DMS53 treated with DMSO at 0.1 percent for 48 hours (cell line): ENCODE measurements around the gene NCF2.
"Not testable (repeated sequence)": the region's sequence is repeated elsewhere in the genome, so short reads cannot be mapped to it uniquely, and the experiment has no call there.

ENCODE experiments used
- DNase-seq: peaks from one replicate; lab custom pipeline; 2025; ENCODE audit not compliant: unreplicated experiment; lab: John Stamatoyannopoulos, UW

Gene NCF2, protein sequence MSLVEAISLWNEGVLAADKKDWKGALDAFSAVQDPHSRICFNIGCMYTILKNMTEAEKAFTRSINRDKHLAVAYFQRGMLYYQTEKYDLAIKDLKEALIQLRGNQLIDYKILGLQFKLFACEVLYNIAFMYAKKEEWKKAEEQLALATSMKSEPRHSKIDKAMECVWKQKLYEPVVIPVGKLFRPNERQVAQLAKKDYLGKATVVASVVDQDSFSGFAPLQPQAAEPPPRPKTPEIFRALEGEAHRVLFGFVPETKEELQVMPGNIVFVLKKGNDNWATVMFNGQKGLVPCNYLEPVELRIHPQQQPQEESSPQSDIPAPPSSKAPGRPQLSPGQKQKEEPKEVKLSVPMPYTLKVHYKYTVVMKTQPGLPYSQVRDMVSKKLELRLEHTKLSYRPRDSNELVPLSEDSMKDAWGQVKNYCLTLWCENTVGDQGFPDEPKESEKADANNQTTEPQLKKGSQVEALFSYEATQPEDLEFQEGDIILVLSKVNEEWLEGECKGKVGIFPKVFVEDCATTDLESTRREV

GRCh38 chr1:183590244-183591191 is at the start of gene NCF2:
TSS of gene NCF2 (minus strand) at chr1:183590459. CDS start at chr1:183590329, 130 bp downstream.
- no peak for DNase-seq

DNA sequence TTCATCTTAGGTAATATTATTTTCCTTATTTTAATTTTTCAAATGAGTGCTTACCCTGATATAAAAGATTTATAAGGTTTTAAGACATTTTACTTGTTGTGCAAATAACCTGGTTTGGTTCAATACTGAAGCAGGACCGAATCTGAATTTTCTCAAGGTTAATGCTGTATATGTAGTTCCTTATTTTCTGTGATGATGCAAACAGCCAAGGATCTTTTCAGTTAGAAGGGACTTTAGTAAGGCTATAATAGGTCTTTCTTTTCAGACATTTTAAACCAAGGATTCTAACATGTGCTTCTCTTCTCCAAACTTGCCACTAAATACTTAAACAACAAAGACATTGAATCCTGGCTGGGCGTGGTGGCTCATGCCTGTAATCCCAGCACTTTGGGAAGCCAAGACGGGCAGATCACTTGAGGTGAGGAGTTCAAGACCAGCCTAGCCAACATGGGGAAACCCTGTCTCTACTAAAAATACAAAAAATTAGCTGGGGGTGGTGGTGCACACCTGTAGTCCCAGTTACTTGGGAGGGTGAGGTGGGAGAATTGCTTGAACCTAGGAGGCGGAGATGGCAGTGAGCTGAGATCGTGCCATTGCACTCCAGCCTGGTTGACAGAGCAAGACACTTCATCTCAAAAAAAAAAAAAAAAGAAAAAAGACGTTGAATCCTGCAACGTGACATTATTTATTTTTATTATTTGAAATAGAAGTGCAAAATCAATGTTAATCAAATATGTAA is 48.6 kb upstream of the NCF2 start:
- DNase-seq = no peak

DNA sequence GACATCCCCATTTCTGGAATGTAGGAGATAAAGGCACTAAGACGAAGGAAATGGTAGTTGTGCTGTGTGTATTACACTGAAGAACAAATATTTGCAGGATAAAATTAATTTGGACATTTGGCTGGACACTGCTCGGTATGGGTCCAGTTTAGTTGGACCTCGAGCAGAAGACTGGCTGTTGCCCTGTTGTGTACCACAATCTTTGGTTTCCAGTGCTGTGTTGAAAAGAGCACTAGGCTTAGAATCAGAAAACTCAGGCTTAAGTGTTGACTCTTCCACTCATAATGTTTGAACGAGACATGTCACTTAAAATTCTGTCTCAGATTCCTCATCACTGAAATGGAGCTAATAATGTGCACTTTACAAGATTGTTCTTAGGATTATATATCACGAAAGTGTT is 46.5 kb upstream of the NCF2 start:
- peak; percentile 40 for DNase-seq

- no peak for DNase-seq
Observed at GRCh38 chr1:183636334-183636682, 46.0 kb upstream of the NCF2 start.

GRCh38 chr1:183635606-183636333 is 45.5 kb upstream of the NCF2 start, which contains the start of gene ARPC5:
TSS of gene ARPC5 (minus strand) at chr1:183635783. CDS start at chr1:183635659, 124 bp downstream.
- peak; percentile 92 for DNase-seq

- DNase-seq = peak; percentile 25
Observed at GRCh38 chr1:183635099-183635605, 44.9 kb upstream of the NCF2 start.

- no peak for DNase-seq
Observed at GRCh38 chr1:183634429-183635065, 44.3 kb upstream of the NCF2 start.

GRCh38 chr1:183633676-183634343 is 43.6 kb upstream of the NCF2 start:
- DNase-seq = peak; percentile 23

- no peak for DNase-seq
Observed at GRCh38 chr1:183632964-183633363, 42.7 kb upstream of the NCF2 start.

DNA sequence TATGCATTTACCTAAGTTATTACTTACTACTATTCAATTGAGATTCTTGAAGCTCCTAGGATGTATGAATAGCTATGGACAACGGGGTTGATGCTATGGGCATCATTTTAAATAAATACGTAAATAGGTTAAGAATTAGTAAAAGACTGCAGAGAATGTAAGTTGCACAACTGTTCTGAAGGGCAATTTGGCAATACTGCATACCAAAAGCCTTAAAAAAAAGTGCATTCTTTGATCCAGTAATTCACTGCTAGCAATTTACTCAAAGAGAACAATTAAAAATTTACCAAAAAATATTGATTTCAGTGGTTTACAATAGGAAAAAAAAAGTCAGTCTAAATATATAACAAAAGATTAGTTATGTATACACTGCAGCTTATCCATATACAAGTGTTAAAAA is 41.9 kb upstream of the NCF2 start:
- DNase-seq = no peak

- no peak for DNase-seq
Observed at GRCh38 chr1:183630748-183631147, 40.5 kb upstream of the NCF2 start.

DNA sequence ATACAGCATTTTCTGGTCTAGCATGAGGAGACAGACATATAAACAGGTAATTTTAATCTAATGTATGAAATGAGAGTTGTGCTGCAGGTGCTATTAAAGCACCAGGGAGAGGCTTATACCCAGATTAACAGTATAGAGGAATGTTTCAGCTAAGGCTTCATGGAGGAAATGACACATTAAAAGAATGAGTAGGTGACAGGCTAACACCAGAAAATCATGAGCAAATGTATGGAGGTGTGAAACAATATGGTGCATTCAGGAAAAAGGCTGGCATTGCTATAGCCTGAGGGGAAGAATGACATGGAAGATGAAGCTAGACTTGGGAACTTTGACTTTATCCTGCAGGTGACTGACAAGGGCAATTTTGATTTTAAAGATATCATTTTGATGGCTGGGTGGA is 38.3 kb upstream of the NCF2 start:
- DNase-seq = no peak

DNA sequence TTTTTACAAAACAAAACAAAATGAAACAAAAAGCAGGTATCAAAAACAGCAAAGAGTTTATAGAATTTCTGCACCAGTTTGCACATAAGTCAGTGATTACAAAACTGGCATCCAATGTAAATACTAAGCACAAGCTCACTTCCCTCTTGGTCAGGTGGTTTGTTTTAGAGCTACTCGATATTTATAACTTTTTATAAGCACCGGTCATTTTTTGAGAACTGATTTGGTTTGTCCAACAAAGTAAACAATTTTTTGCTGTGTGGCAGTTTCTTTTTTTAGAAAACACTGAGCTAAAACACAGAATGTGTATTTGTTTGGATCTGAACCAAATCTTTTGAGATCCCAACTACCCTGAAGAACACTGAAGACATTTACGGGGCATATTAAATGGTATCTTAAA is 36.0 kb upstream of the NCF2 start:
- DNase-seq = not testable (repeated sequence)

- peak; percentile 81 for DNase-seq
Observed at GRCh38 chr1:183622884-183623785, 32.9 kb upstream of the NCF2 start.

- DNase-seq = no peak
Observed at GRCh38 chr1:183622013-183622412, 31.8 kb upstream of the NCF2 start.

- no peak for DNase-seq
Observed at GRCh38 chr1:183620311-183620710, 30.1 kb upstream of the NCF2 start.

DNA sequence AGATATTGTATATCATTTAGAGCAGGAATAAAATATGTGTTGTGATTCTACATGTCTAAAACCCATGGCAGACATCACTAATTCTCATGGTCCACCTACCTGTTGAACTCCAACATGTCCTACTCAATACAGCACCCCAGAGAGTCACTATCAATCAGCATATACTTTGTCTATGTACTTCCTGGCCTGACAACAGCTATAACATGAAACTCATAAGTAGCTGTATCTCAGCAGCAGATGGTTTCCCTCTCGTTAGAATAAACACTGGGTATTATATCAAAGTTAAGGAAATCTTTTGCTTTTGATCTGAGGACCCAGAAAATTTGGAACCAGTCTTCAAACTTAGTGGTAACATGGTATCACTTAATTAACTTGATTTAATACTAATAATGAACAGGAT is 29.5 kb upstream of the NCF2 start:
- DNase-seq = no peak

DNA sequence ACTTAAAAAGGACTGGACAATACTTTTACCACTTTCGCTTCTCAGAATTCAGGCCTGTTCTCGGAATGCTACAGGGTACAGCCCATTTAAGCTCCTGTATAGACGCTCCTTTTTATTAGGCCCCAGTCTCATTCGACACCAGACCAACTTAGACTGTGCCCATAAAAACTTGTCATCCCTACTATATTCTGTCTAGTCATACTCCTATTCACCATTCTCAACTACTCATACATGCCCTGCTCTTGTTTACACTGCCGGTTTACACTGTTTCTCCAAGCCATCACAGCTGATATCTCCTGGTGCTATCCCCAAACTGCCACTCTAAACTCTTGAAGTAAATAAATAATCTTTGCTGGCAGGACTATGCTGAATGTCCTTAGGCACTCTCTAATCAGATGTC is 27.9 kb upstream of the NCF2 start:
- not testable (repeated sequence) for DNase-seq
